ENCODE data around the gene OTUD7B. TPM values are rescaled to one million over a fixed set of nuclear protein-coding genes. Genes with fewer than 3 reads are reported as not detected.

Gene OTUD7B
- total RNA-seq, 4 donors from 2014 or later: 16.0 to 41.4 (median 30.0) TPM

DNA sequence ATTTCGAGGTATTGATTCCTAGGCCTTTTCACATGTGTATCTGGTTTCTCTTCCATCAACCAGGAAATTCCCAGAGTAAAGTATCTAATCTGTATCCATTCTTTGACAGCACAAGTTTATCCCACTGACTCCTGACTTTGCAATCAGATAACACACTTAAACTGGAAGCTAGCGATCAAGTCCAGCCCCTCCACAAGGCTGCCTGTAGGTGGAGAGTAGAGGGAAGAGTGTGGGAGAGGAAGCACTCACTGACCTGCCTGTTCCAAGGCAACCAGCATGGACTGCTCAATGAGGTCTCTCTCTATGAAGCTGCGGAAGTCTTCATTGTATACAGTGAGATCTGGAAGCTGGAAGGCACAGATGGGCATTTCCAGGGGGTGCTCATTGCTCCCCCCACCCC is 43.5 kb downstream of the OTUD7B start:
- TF ChIP-seq, protein P1, sequence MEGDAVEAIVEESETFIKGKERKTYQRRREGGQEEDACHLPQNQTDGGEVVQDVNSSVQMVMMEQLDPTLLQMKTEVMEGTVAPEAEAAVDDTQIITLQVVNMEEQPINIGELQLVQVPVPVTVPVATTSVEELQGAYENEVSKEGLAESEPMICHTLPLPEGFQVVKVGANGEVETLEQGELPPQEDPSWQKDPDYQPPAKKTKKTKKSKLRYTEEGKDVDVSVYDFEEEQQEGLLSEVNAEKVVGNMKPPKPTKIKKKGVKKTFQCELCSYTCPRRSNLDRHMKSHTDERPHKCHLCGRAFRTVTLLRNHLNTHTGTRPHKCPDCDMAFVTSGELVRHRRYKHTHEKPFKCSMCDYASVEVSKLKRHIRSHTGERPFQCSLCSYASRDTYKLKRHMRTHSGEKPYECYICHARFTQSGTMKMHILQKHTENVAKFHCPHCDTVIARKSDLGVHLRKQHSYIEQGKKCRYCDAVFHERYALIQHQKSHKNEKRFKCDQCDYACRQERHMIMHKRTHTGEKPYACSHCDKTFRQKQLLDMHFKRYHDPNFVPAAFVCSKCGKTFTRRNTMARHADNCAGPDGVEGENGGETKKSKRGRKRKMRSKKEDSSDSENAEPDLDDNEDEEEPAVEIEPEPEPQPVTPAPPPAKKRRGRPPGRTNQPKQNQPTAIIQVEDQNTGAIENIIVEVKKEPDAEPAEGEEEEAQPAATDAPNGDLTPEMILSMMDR (IDR thresholded peaks at IDR 0.05; ENCODE audit: low read depth): no peak

DNA sequence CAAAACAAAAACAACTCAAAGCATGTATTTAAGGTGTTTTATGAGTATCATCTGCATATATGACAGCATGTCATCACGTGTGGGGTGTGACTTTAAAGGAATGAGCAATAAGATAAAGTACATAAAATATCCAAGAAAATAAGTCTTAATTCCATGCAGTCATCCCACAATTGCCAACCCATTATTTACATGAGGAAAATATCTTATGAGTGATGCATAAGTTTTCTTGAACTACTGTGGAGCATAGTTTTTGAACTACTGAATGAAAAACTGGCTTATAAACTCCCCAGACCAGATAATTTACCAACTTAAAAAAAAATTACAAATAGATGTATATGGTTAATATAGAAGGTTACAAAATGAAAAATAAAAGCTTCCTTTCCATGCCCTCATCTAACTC is 44.1 kb downstream of the OTUD7B start:
- TF ChIP-seq, protein P1 (IDR thresholded peaks at IDR 0.05; ENCODE audit: low read depth): no peak

DNA sequence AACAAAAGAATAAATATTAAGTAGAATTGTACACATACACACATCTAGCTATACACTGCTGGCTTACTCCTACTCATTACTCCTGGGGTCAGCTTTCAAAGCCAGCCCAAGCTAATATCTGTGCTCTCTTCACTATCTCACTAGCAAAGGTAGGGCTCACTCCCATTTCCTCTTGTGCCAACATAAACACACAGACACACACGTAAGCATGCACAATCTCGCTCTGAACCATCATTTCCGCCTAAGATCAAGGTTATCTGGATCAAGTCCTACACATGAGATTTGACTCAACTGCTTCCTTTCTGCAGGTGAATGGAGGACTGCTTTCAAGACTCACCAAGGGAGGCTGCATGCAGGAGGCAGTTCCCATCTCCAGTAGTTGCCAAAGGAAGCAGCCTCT is 45.1 kb downstream of the OTUD7B start:
- TF ChIP-seq, protein P1 (IDR thresholded peaks at IDR 0.05; ENCODE audit: low read depth): no peak

- TF ChIP-seq, protein P1 (IDR thresholded peaks at IDR 0.05; ENCODE audit: low read depth): no peak
Measured at GRCh38 chr1:149963358-149963757, 47.2 kb downstream of the OTUD7B start.

- TF ChIP-seq, protein P1 (IDR thresholded peaks at IDR 0.05; ENCODE audit: low read depth): no peak
Measured at GRCh38 chr1:149962736-149963135, 47.8 kb downstream of the OTUD7B start.

- TF ChIP-seq, protein P1 (IDR thresholded peaks at IDR 0.05; ENCODE audit: low read depth): no peak
Measured at GRCh38 chr1:149962039-149962647, 48.4 kb downstream of the OTUD7B start.

GRCh38 chr1:149949911-149950310 is 60.6 kb downstream of the OTUD7B start:
- TF ChIP-seq, protein P1 (IDR thresholded peaks at IDR 0.05; ENCODE audit: low read depth): no peak
